Measurements from ENCODE around the gene PHOSPHO1.
"Not testable (repeated sequence)": the region's sequence is repeated elsewhere in the genome, so short reads cannot be mapped to it uniquely, and the experiment has no call there.

Gene PHOSPHO1

GRCh38 chr17:49230636-49231562 is at the start of gene PHOSPHO1:
Gene PHOSPHO1, minus strand, starts transcription at chr17:49230787. Its CDS starts 4,096 bp downstream, at chr17:49226691.
- DNase-seq: peak; percentile 84

GRCh38 chr17:49280061-49280460 is 49.5 kb upstream of the PHOSPHO1 start:
- no peak for DNase-seq

- DNase-seq: not testable (repeated sequence)
These were observed 48.9 kb upstream of the PHOSPHO1 start for GRCh38 chr17:49279263-49280015.

GRCh38 chr17:49278076-49278475 is 47.5 kb upstream of the PHOSPHO1 start:
- no peak for DNase-seq

GRCh38 chr17:49277638-49278037 is 47.1 kb upstream of the PHOSPHO1 start:
- no peak for DNase-seq

GRCh38 chr17:49275981-49276380 is 45.4 kb upstream of the PHOSPHO1 start:
- not testable (repeated sequence) for DNase-seq

- DNase-seq: no peak
These were observed 38.8 kb upstream of the PHOSPHO1 start for GRCh38 chr17:49269356-49269755.

- DNase-seq: no peak
These were observed 37.3 kb upstream of the PHOSPHO1 start for GRCh38 chr17:49267912-49268311.

GRCh38 chr17:49266233-49266632 is 35.6 kb upstream of the PHOSPHO1 start:
- no peak for DNase-seq

- DNase-seq: not testable (repeated sequence)
These were observed 31.0 kb upstream of the PHOSPHO1 start for GRCh38 chr17:49261540-49261939.

GRCh38 chr17:49260817-49261291 is 30.3 kb upstream of the PHOSPHO1 start:
- DNase-seq: no peak

GRCh38 chr17:49260011-49260816 is 29.6 kb upstream of the PHOSPHO1 start:
- DNase-seq: no peak

- DNase-seq: no peak
These were observed 29.1 kb upstream of the PHOSPHO1 start for GRCh38 chr17:49259663-49260010.

- no peak for DNase-seq
These were observed 27.8 kb upstream of the PHOSPHO1 start for GRCh38 chr17:49258394-49258793.

GRCh38 chr17:49255125-49255524 is 24.5 kb upstream of the PHOSPHO1 start:
- DNase-seq: no peak

GRCh38 chr17:49254066-49254465 is 23.5 kb upstream of the PHOSPHO1 start:
- DNase-seq: no peak

GRCh38 chr17:49252148-49252695 is 21.6 kb upstream of the PHOSPHO1 start:
- DNase-seq: no peak

- no peak for DNase-seq
These were observed 19.4 kb upstream of the PHOSPHO1 start for GRCh38 chr17:49249890-49250522.

GRCh38 chr17:49249292-49249794 is 18.8 kb upstream of the PHOSPHO1 start:
- DNase-seq: no peak

GRCh38 chr17:49247944-49248343 is 17.4 kb upstream of the PHOSPHO1 start:
- no peak for DNase-seq

GRCh38 chr17:49244839-49245238 is 14.3 kb upstream of the PHOSPHO1 start:
- DNase-seq: no peak

GRCh38 chr17:49242813-49243212 is 12.2 kb upstream of the PHOSPHO1 start:
- DNase-seq: no peak

All from NCI-H1436 (cell line).